GM12878 (cell line): ENCODE results near the gene IL3RA. TPM values are rescaled to one million over a fixed set of nuclear protein-coding genes. Genes with fewer than 3 reads are reported as not detected.
A peak's percentile ranks its signal among the peaks of the same experiment; 100 is the strongest.

Experiments used
- ATF3 ChIP-seq: IDR thresholded peaks from 2 replicates; pipeline ENCODE4 v1.6.1; 2011; ENCODE audit warnings: low read depth, mild to moderate bottlenecking, low read length, moderate library complexity, borderline replicate concordance; ENCODE audit errors: extremely low read depth
- ATF7 ChIP-seq: fragments of 450-650 bp; IDR thresholded peaks from 2 replicates; pipeline ENCODE4 v1.6.1; 2016; ENCODE audit warnings: low read depth, mild to moderate bottlenecking
- BHLHE40 ChIP-seq, 2 experiments: fragments of 450-650 bp in 1 of 2; IDR thresholded peaks; 2 replicates each; pipeline ENCODE4 v1.6.1; 2011 to 2017; ENCODE audit warnings: low read depth in 2 of 2, borderline replicate concordance in 1 of 2, improper control_type of control experiment in 1 of 2, low read length in 1 of 2, mild to moderate bottlenecking in 1 of 2
- CBX3 ChIP-seq: fragments of 200-600 bp; sonication (generic); IDR thresholded peaks from 2 replicates; pipeline ENCODE4 v1.6.1; 2016; ENCODE audit warnings: low read depth, borderline replicate concordance
- DPF2 ChIP-seq: fragments of 450-650 bp; IDR thresholded peaks from 2 replicates; pipeline ENCODE4 v1.6.1; 2017; ENCODE audit warnings: mild to moderate bottlenecking
- EGR1 ChIP-seq, 2 experiments: IDR thresholded peaks; 1 replicate in 1 of 2; 2 replicates in 1 of 2; pipeline ENCODE4 v1.6.1; 2011 to 2012; ENCODE audit warnings: low read depth in 2 of 2, low read length in 2 of 2, borderline replicate concordance in 1 of 2, mild to moderate bottlenecking in 1 of 2, moderate library complexity in 1 of 2
- IKZF2 ChIP-seq, 2 experiments: fragments of 450-650 bp; IDR thresholded peaks; 2 replicates each; pipeline ENCODE4 v1.6.1; 2017; ENCODE audit warnings: mild to moderate bottlenecking in 2 of 2, moderate library complexity in 2 of 2
- IRF3 ChIP-seq: fragments of 450-650 bp; IDR thresholded peaks from 2 replicates; pipeline ENCODE4 v1.6.1; 2014; ENCODE audit warnings: mild to moderate bottlenecking
- IRF4 ChIP-seq: IDR thresholded peaks from 2 replicates; pipeline ENCODE4 v1.6.1; 2011; ENCODE audit warnings: low read depth, low read length
- LARP7 ChIP-seq: fragments of 450-650 bp; IDR thresholded peaks from 2 replicates; pipeline ENCODE4 v1.6.1; 2017; ENCODE audit warnings: mild to moderate bottlenecking
- MEF2A ChIP-seq: IDR thresholded peaks from 2 replicates; pipeline ENCODE4 v1.6.1; 2011; ENCODE audit warnings: low read depth, mild to moderate bottlenecking, low read length, moderate library complexity; ENCODE audit not compliant: insufficient read depth
- MTA2 ChIP-seq: fragments of 450-650 bp; IDR thresholded peaks from 2 replicates; pipeline ENCODE4 v1.6.1; 2016; ENCODE audit warnings: low read depth, mild to moderate bottlenecking, moderate library complexity
- MYC ChIP-seq: IDR thresholded peaks from 2 replicates; pipeline ENCODE4 v1.6.1; 2011; ENCODE audit warnings: mild to moderate bottlenecking, low read length, moderate library complexity, inconsistent platforms; ENCODE audit not compliant: insufficient read depth, insufficient replicate concordance, insufficient read length, severe bottlenecking
- PAX8 ChIP-seq: fragments of 450-650 bp; IDR thresholded peaks from 2 replicates; pipeline ENCODE4 v1.6.1; 2017; ENCODE audit warnings: mild to moderate bottlenecking, moderate library complexity
- POLR2A ChIP-seq: IDR thresholded peaks from 2 replicates; pipeline ENCODE4 v1.6.1; 2011; ENCODE audit warnings: low read depth, mild to moderate bottlenecking, low read length
- POLR2AphosphoS2 ChIP-seq: IDR thresholded peaks from 2 replicates; pipeline ENCODE4 v1.6.1; 2011; ENCODE audit warnings: low read depth, mild to moderate bottlenecking, low read length, improper control_type of control experiment, moderate library complexity
- POU2F2 ChIP-seq: IDR thresholded peaks from 3 replicates; pipeline ENCODE4 v1.6.1; 2011; ENCODE audit warnings: low read depth, mild to moderate bottlenecking, low read length, borderline replicate concordance
- PRDM15 ChIP-seq: fragments of 450-650 bp; formaldehyde crosslinking; IDR thresholded peaks from 2 replicates; pipeline ENCODE4 v1.4.0; 2020; ENCODE audit warnings: mild to moderate bottlenecking, moderate library complexity
- RAD21 ChIP-seq: IDR thresholded peaks from 2 replicates; pipeline ENCODE4 v1.6.1; 2011; ENCODE audit warnings: mild to moderate bottlenecking, low read depth, low read length, moderate library complexity; ENCODE audit not compliant: insufficient read depth
- RAD51 ChIP-seq: fragments of 450-650 bp; IDR thresholded peaks from 2 replicates; pipeline ENCODE4 v1.6.1; 2016; ENCODE audit warnings: moderate library complexity, mild to moderate bottlenecking, inconsistent platforms
- RCOR1 ChIP-seq: conservative IDR thresholded peaks from 2 replicates; pipeline ENCODE4 v1.6.1; 2012; ENCODE audit warnings: low read depth, low read length, improper control_type of control experiment
- RUNX3 ChIP-seq: IDR thresholded peaks from 2 replicates; pipeline ENCODE4 v1.6.1; 2012; ENCODE audit warnings: low read length, inconsistent platforms
- SMAD1 ChIP-seq: fragments of 450-650 bp; IDR thresholded peaks from 2 replicates; pipeline ENCODE4 v1.6.1; 2018; ENCODE audit warnings: mild to moderate bottlenecking, low read depth; ENCODE audit not compliant: partially characterized antibody
- SMAD5 ChIP-seq: IDR thresholded peaks from 2 replicates; pipeline ENCODE4 v1.6.1; 2016; ENCODE audit warnings: antibody characterized with exemption, low read depth
- SPI1 ChIP-seq: IDR thresholded peaks from 2 replicates; pipeline ENCODE4 v1.6.1; 2011; ENCODE audit warnings: low read depth, mild to moderate bottlenecking, low read length, moderate library complexity, borderline replicate concordance; ENCODE audit not compliant: insufficient read depth
- SREBF1 ChIP-seq: IDR thresholded peaks from 2 replicates; pipeline ENCODE4 v1.6.1; 2012; ENCODE audit warnings: mild to moderate bottlenecking, low read length
- STAT1 ChIP-seq: fragments of 450-650 bp; conservative IDR thresholded peaks from 2 replicates; pipeline ENCODE4 v1.6.1; 2014; ENCODE audit warnings: antibody characterized with exemption, mild to moderate bottlenecking
- ZNF207 ChIP-seq: fragments of 450-650 bp; IDR thresholded peaks from 2 replicates; pipeline ENCODE4 v1.6.1; 2014; ENCODE audit warnings: antibody characterized with exemption, mild to moderate bottlenecking, borderline replicate concordance
- polyA plus RNA-seq, 11 experiments: library from polyadenylated mRNA; depleted of rRNA in 4 of 11; unstranded in 6 of 11; stranded (reverse) in 5 of 11; fragments of >200 nt; fragmentation: Nextera tagmentation in 4 of 11; fragmentation: Illumina TruSeq in 1 of 11; extraction: Ambion mirVana in 4 of 11; extraction: Trizol in 1 of 11; gene quantifications; 1 replicate in 1 of 11; 2 replicates in 10 of 11; pipeline versions ENCODE4 v1.2.1 to v1.2.3, GENCODE V29; 2011 to 2016; ENCODE audit warnings: inconsistent platforms in 2 of 11, missing spikeins in 2 of 11, low read depth in 1 of 11
- total RNA-seq, 4 experiments: library from RNA; depleted of rRNA in 3 of 4; stranded (reverse); fragments of >200 nt in 3 of 4; fragmentation: Illumina TruSeq in 1 of 4; extraction: Trizol in 1 of 4; gene quantifications; 2 replicates each; pipeline versions ENCODE4 v1.2.1 to v1.2.3, GENCODE V29; 2013 to 2021

Gene IL3RA
- total and polyA plus RNA-seq, 10 of the 15 experiments (the other 5 are each of a cell fraction or from before 2014, with no cell fraction given), result 2.1 to 31.1 (median 17.9) TPM

GRCh38 chrX:1327651-1328304, 8.8 kb upstream of the IL3RA start (continued):
- TF ChIP-seq ATF7 (no peak), RAD51 (peak; percentile 22; the same call in 1 of the 2 replicates), RAD21 (no peak), PRDM15 (CRISPR knock-in tag) (no peak), PAX8 (no peak), RUNX3 (peak; percentile 75), POLR2A (0 out of 2 replicates have a peak, but pooled peaks have one; percentile 32), ZNF207 (0 out of 2 replicates have a peak, but pooled peaks have one; percentile 39), MTA2 (0 out of 2 replicates have a peak, but pooled peaks have one; percentile 12), SMAD1 (no peak), POLR2AphosphoS2 (no peak), BHLHE40 (IDR thresholded peaks at IDR 0.05; ENCODE audit: borderline replicate concordance in 1 of 2, low read depth in 2 of 2, low read length in 1 of 2) (peak in 1 of 2 experiments; percentile 46; a peak in 2 of 4 replicates), ATF3 (no peak), EGR1 (IDR thresholded peaks at IDR 0.05; ENCODE audit: borderline replicate concordance in 1 of 2, low read depth in 2 of 2, low read length in 2 of 2) (peak in 1 of 2 experiments; percentile 30; a peak in 1 of 3 replicates), SMAD5 (no peak), MYC (no peak), SPI1 (no peak), DPF2 (peak; percentile 44; the same call in 1 of the 2 replicates), RCOR1 (no peak), LARP7 (no peak), SREBF1 (no peak), IRF4 (0 out of 2 replicates have a peak, but pooled peaks have one; percentile 27), STAT1 (no peak), IRF3 (no peak), IKZF2 (IDR thresholded peaks at IDR 0.05) (peak; percentile 80 to 84), CBX3 (no peak), POU2F2 (no peak), MEF2A (0 out of 2 replicates have a peak, but pooled peaks have one; percentile 30)
